Gastroesophageal sphincter (tissue), 4 donors: Measurements from ENCODE around the gene FGD1. TPM values are rescaled to one million over a fixed set of nuclear protein-coding genes. Genes with fewer than 3 reads are reported as not detected.
"Not testable (repeated sequence)": the region's sequence is repeated elsewhere in the genome, so short reads cannot be mapped to it uniquely, and the experiment has no call there.

Source experiments
- ATAC-seq: fragments of 150-250 bp; one replicate; pipeline ENCODE4 v1.9.1; 2016; ENCODE audit warnings: mild to moderate bottlenecking, moderate library complexity
- H3K27ac ChIP-seq, 4 donors: fragments of 200-600 bp; sonication (generic) in 3 of 4; 1 replicate in 3 of 4; 2 replicates in 1 of 4; pipeline ENCODE4 v1.5.1; 2016 to 2019
- H3K27me3 ChIP-seq: fragments of 200-600 bp; sonication (generic); one replicate; pipeline ENCODE4 v1.5.1; 2019
- H3K36me3 ChIP-seq, 2 donors: fragments of 200-600 bp; sonication (generic); one replicate each; pipeline ENCODE4 v1.5.1; 2019; ENCODE audit warnings: control low read depth in 1 of 2
- H3K4me1 ChIP-seq, 3 donors: fragments of 200-600 bp; sonication (generic); 1 replicate in 2 of 3; 2 replicates in 1 of 3; pipeline ENCODE4 v1.5.1; 2016 to 2019; ENCODE audit warnings: control low read depth in 2 of 3
- H3K4me3 ChIP-seq, 2 donors: fragments of 200-600 bp; sonication (generic); one replicate each; pipeline ENCODE4 v1.5.1; 2019; ENCODE audit warnings: mild to moderate bottlenecking in 1 of 2, moderate library complexity in 1 of 2
- H3K9me3 ChIP-seq, 3 donors: fragments of 200-600 bp; sonication (generic); one replicate each; pipeline ENCODE4 v1.5.1; 2017 to 2019; ENCODE audit warnings: control low read depth in 2 of 3
- CTCF ChIP-seq, 4 experiments: fragments of 200-600 bp in 2 of 4; fragments of 450-650 bp in 2 of 4; sonication (generic) in 1 of 4; IDR thresholded peaks; one replicate each; pipeline ENCODE4 v1.5.1; 2017 to 2019; ENCODE audit warnings: antibody characterized with exemption in 4 of 4, mild to moderate bottlenecking in 2 of 4, moderate library complexity in 2 of 4
- EP300 ChIP-seq: sonication (generic); formaldehyde crosslinking; IDR thresholded peaks from one replicate; pipeline ENCODE4 v1.6.1; 2017; ENCODE audit warnings: antibody characterized with exemption, mild to moderate bottlenecking
- POLR2A ChIP-seq, 2 donors: fragments of 450-650 bp; IDR thresholded peaks; one replicate each; pipeline ENCODE4 v1.6.1; 2017; ENCODE audit warnings: antibody characterized with exemption in 2 of 2, mild to moderate bottlenecking in 2 of 2, moderate library complexity in 1 of 2
- POLR2AphosphoS5 ChIP-seq: sonication (generic); formaldehyde crosslinking; IDR thresholded peaks from one replicate; pipeline ENCODE4 v1.6.1; 2017; ENCODE audit warnings: antibody characterized with exemption
- WGBS, 2 donors: methylation state at CpG; one replicate each; pipeline ENCODE4 v1.1.5; 2018; ENCODE audit warnings: low coverage in 1 of 2; 5-methylcytosine and 5-hydroxymethylcytosine counted together
- total RNA-seq, 4 donors: library from RNA; depleted of rRNA; stranded (reverse); fragments of >200 nt; gene quantifications; one replicate each; pipeline ENCODE4 v1.1.0, GENCODE V29; 2016

The FGD1 gene
- 10 to 100 TPM in 1 of 4 donors, 1 to 10 TPM in 3; 4.2 to 12.0 (median 7.2) TPM for total RNA-seq

DNA sequence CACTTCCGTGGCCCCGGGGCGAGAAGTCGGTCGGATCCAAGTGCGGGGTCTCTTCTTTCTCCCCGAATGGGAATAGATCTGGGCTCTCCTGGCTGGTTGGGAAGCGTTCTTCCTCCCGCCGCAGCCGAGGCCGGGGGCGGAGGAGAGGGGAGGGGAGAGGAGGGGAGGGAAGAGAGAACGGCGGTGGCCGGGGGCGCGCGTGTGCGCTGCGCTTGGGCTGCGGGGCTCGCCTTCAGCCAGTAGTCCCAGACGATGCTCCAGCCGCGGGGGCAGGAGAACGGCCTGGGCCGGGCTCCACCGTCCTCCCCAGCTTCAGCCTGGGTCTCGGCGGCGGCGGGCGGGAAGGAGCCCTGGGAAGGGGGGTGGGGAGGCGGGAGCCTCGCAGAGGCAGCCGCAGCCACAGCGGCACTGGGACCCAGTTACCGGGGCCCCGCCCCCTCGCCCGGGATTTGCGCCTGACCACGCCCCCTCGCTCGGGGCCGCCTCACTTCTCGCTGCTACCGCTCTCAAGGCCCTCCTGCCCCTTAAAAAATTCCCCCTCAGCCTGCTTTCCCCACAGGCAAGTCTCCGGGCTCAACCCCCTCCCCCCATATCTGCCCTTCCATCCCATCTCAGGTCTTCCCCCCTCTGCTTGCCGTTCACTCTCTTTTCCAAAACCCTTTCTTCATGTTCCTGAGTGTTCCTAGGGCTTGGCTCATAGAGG, at the start of gene FGD1:
FGD1 (minus strand) TSS at position 421 of the 703 bp plus-strand sequence. CDS start 802 bp downstream, outside the sequence.
- H3K4me3 ChIP-seq = peak within 1 kb of the TSS; percentile 44 to 76
- ATAC-seq = peak; percentile 84
- H3K4me1 ChIP-seq = peaks cover 0 to 44% (median 0%) of the 10 kb centered on the region in 3 donors
- no peaks in the 10 kb centered on the region for H3K9me3 ChIP-seq
- H3K27ac ChIP-seq = peak within 1 kb of the TSS; percentile 26 to 86 (median 82)
- 0 to 20% methylated on average over 2 to 17 of the region's 51 CpGs for WGBS, 2 donors
- TF ChIP-seq POLR2A (IDR thresholded peaks at IDR 0.05) (no peak), CTCF (IDR thresholded peaks at IDR 0.05) (no peak), POLR2AphosphoS5 (no peak), EP300 (no peak)
- no peaks in the 10 kb centered on the region for H3K36me3 ChIP-seq
- no peaks in the 10 kb centered on the region for H3K27me3 ChIP-seq

GRCh38 chrX:54542239-54542638, 46.2 kb upstream of the FGD1 start:
- peaks cover 0 to 93% of the 10 kb centered on the region in 2 donors for H3K36me3 ChIP-seq
- not testable (repeated sequence) for H3K4me3 ChIP-seq
- WGBS, 2 donors = no CpG with 5 or more reads among the region's 4 CpGs

GRCh38 chrX:54540289-54540688, 44.3 kb upstream of the FGD1 start:
- no peaks in the 10 kb centered on the region for H3K27me3 ChIP-seq
- peaks cover 0 to 77% of the 10 kb centered on the region in 2 donors for H3K36me3 ChIP-seq
- TF ChIP-seq EP300 (no peak), POLR2A (IDR thresholded peaks at IDR 0.05) (no peak), POLR2AphosphoS5 (no peak), CTCF (IDR thresholded peaks at IDR 0.05) (no peak)
- WGBS, 2 donors = 58 to 84% methylated on average over 3 of the region's 4 CpGs
- H3K4me1 ChIP-seq = no peaks in the 10 kb centered on the region
- no peak overlapping the region for H3K27ac ChIP-seq
- H3K4me3 ChIP-seq = no peak overlapping the region
- ATAC-seq = no peak
- H3K9me3 ChIP-seq = no peaks in the 10 kb centered on the region

More at GRCh38 chrX:54542239-54542638, 46.2 kb upstream of the FGD1 start:
- H3K27ac ChIP-seq, H3K27me3 ChIP-seq, ATAC-seq, H3K9me3 ChIP-seq, H3K4me1 ChIP-seq: not testable (repeated sequence)

- no peaks in the 10 kb centered on the region for H3K27me3 ChIP-seq
- ATAC-seq = no peak
- peaks cover 0 to 20% of the 10 kb centered on the region in 2 donors for H3K36me3 ChIP-seq
- H3K9me3 ChIP-seq = no peaks in the 10 kb centered on the region
- H3K4me3 ChIP-seq = no peak overlapping the region
- WGBS, 2 donors = 76 to 93% methylated on average over 2 to 3 of the region's 4 CpGs
- no peak overlapping the region for H3K27ac ChIP-seq
- peaks cover 0 to 19% (median 0%) of the 10 kb centered on the region in 3 donors for H3K4me1 ChIP-seq
- TF ChIP-seq CTCF (IDR thresholded peaks at IDR 0.05) = no peak
- TF ChIP-seq POLR2AphosphoS5 = no peak
These were observed 38.2 kb upstream of the FGD1 start for GRCh38 chrX:54534271-54534670.

GRCh38 chrX:54530357-54530900, 34.4 kb upstream of the FGD1 start:
- no peaks in the 10 kb centered on the region for H3K27me3 ChIP-seq
- no peaks in the 10 kb centered on the region for H3K9me3 ChIP-seq
- H3K27ac ChIP-seq = peak overlapping the region; percentile 51 to 87 (median 70)
- ATAC-seq = peak; percentile 27
- H3K4me3 ChIP-seq = peak overlapping the region; percentile 69 to 98
- no peak for TF ChIP-seq POLR2AphosphoS5
- no peak for TF ChIP-seq POLR2A (IDR thresholded peaks at IDR 0.05)
- TF ChIP-seq EP300 = no peak
- no peak for TF ChIP-seq CTCF (IDR thresholded peaks at IDR 0.05)
- 100% methylated on average over 1 of the region's 22 CpGs; no CpG with 5 or more reads in 1 of the 2 donors for WGBS, 2 donors
- H3K4me1 ChIP-seq = peaks cover 0 to 19% (median 0%) of the 10 kb centered on the region in 3 donors
- no peaks in the 10 kb centered on the region for H3K36me3 ChIP-seq
